Cardiac fibroblast (primary cell): Measurements from ENCODE around the gene SACM1L.

ENCODE experiments used
- DNase-seq, 2 donors: peaks; one replicate each; pipeline versions ENCODE4 v3.0.0 to v3.0.0-alpha.2; 2010; ENCODE audit warnings: low read depth in 2 of 2
- H3K4me3 ChIP-seq, 2 donors: replicated peaks in 1 of 2; 1 replicate in 1 of 2; 2 replicates in 1 of 2; pipeline ENCODE4 v1.5.1; 2011; ENCODE audit warnings: low read depth in 2 of 2, low read length in 2 of 2, mild to moderate bottlenecking in 2 of 2, moderate library complexity in 1 of 2
- TF ChIP-seq, protein P1 (sequence below): IDR thresholded peaks from one replicate; pipeline ENCODE4 v1.5.1; 2011; ENCODE audit warnings: low read depth, mild to moderate bottlenecking, low read length, inconsistent platforms

The SACM1L gene

DNA sequence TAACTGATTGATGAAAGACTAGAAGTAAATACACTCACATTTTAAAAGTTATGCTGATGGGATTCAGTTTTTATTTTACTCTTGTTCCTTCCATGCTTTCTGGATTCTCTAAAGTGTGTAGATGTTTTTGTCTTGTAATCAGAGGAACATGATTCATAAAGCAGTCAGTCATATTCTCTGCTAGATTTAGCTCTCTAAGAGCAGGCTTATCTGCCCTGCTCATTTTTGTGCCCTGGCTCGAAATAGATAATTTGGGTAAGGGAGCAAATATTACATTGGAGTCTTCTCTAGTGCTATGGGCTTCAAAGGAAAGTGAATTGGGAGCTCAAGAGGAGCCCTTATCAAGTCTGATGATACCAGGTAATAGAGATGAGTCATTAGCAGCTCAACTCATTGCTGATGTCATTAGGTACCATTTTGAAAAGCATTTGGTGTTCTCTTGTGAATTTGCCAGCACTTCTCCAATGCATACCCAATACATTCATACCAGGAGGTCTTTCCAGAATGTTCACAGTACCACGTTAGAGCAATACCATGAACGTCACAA lies 27.7 kb downstream of the SACM1L start:
- H3K4me3 ChIP-seq, result no peak overlapping the region
- TF ChIP-seq, protein P1, sequence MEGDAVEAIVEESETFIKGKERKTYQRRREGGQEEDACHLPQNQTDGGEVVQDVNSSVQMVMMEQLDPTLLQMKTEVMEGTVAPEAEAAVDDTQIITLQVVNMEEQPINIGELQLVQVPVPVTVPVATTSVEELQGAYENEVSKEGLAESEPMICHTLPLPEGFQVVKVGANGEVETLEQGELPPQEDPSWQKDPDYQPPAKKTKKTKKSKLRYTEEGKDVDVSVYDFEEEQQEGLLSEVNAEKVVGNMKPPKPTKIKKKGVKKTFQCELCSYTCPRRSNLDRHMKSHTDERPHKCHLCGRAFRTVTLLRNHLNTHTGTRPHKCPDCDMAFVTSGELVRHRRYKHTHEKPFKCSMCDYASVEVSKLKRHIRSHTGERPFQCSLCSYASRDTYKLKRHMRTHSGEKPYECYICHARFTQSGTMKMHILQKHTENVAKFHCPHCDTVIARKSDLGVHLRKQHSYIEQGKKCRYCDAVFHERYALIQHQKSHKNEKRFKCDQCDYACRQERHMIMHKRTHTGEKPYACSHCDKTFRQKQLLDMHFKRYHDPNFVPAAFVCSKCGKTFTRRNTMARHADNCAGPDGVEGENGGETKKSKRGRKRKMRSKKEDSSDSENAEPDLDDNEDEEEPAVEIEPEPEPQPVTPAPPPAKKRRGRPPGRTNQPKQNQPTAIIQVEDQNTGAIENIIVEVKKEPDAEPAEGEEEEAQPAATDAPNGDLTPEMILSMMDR, result no peak
- no peak for DNase-seq

DNA sequence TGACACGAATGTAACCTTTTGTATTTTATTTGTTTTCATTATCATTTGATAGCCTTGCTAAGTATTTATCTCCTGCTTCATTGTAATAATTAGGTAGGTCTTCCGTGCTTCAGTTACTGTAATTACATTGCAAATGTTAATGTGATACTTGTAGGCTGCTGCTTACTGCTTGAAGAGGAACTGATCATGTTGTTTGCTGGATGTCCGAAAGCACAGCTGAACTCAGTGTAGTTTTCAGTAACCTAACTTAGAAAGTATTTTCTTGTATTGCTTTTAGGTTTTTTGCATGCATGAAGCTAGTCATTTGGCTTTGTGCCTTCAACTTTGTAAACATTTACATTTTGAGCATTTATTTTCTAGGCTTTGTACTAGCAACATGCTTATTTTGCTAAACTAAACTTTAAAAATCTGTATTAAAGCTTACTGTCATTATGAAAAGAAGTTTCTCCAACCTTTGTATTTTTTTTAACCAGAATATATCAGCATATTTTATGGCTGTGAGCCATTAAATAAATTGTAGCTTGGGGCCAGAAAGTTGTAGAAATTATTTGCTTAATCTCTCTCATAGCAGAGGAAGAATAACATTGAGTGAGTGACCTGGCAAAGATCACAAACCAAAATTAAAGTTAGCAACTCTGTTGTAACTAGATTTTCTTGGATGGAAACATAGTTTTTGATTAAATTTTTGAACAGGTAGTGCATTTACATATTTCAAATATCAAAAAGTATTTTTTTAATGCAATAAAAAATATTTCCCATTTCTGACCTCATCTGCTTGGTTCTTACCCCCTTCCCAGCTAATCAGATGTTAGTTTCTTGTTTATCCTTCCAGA lies 30.7 kb downstream of the SACM1L start:
- no peak overlapping the region for H3K4me3 ChIP-seq
- no peak for DNase-seq
- TF ChIP-seq, protein P1, result no peak

DNA sequence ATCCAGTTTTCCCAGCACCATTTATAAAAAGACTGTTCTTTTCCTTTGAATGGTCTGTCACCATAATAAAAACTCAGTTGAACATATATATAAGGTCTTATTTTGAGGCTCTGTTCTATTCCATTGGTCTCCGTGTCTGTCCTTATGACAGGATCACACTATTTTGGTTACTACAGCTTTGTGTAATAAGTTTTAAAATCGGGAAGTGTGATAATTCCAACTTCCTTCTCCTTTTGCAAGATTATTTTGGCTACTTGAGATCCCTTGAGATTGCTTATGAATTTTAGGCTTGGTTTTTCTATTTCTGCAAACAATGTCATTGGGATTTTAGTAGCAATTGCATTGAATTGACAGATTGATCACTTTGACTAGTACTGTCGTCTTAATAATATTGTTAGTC lies 35.7 kb downstream of the SACM1L start:
- DNase-seq, result no peak
- H3K4me3 ChIP-seq, result no peak overlapping the region
- TF ChIP-seq, protein P1, result no peak

DNA sequence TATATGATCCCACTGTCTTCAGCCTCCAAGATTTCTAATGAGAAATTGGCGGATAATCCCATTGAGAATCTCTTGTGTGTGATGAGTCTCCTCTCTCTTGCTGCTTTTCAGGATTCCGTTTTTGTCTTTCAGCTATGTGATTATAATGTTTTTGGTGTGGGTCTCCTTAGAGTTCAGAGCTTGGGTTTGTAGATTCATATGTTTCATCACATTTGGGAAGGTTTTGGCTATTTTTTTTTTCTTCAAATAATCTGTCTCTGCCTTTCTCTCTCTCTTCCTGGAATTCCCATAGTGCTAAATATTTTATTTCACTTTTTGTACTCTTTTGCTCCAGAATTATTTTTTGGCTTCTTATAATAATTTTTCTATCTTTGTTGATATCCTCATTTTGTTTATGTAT lies 40.4 kb downstream of the SACM1L start:
- no peak overlapping the region for H3K4me3 ChIP-seq
- no peak for DNase-seq
- TF ChIP-seq, protein P1, result no peak

DNA sequence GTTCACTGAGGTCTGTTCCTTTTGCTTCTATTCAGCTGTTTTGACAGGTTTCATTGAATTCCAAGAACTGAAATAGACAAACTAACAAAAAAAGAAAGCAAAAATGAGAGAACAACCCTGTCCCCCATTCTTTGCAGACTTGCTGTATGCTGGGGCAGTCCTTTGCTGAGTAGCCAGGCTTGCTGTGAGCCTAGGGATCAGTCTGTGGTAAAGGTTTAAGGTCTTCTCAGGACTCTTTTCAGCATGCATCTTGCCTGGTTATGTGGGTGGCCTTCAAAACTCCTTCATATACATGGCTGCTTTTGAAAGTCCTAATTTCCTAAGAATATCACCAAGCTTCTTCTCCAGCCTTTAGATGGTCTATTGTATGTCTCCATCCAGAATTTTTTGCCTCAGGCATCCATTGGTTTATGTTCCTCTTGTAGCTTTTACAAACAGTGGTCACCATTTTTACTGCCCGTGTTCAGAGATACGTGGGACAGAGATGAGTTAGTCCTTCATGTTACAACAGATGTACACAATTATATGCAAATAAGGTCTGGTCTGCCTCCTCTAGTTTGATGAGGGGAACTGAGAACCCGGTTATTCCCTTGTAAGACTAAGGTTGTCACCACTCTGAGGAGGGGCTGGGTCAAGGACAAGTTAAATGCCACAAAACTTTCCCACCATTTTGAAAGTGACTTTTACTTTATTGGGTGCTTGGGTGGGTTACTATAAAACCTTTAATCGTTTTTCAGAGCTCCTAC lies 41.4 kb downstream of the SACM1L start:
- H3K4me3 ChIP-seq, result no peak overlapping the region
- TF ChIP-seq, protein P1, result no peak
- DNase-seq, result no peak

DNA sequence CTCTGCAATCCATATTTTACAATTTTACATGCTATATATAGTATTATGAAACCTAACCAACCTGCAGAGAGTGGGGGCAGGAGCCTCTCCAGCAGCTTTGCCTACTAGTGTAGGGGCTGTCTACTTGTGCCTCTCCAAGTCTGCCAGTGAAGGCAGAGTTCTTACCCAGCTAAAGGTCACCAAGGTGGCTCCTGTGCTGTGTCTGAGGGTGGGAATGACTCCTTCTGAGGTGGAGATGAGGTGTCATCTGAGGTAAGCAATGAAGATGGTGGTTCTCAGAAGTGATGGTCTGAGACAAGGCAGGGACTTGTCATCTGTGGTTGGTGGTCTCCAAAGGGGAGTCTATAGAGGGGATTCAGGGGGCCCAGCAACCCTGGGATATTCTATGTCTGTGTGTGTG lies 47.5 kb downstream of the SACM1L start:
- DNase-seq, result no peak
- H3K4me3 ChIP-seq, result no peak overlapping the region
- TF ChIP-seq, protein P1, result no peak
